OCI-LY3 (cell line): ENCODE data around the gene ACIN1.

Experiments used
- EZH2phosphoT487 ChIP-seq: fragments of 200-600 bp; shearing (Covaris generic); IDR thresholded peaks from 2 replicates; pipeline ENCODE4 v1.6.1; 2018; ENCODE audit warnings: antibody characterized with exemption, mixed run types, low read depth
- TF ChIP-seq, protein P1 (sequence below): fragments of 200-600, 300-600 bp; sonication (generic); IDR thresholded peaks from 2 replicates; pipeline ENCODE4 v1.5.1; 2014; ENCODE audit warnings: antibody characterized with exemption, low read length, low read depth

DNA sequence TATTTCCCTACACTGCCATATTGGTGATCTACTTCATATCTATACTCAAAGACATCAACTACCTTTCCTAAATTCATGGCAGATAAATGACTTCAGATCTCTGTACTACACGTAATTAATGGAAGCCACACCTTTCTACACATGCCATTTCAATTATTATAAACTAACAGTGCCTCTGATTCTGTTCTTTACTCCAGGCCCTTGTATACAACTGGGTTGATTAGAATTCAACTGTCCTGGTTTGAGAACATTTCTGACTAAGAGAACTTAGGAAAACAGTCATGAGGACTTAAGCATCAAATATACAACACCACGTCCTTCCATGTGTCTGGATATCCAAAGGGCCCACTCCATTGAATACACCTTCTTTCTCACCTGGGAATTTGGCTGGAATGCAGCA, 1.8 kb downstream of the ACIN1 start:
- TF ChIP-seq, protein P1, sequence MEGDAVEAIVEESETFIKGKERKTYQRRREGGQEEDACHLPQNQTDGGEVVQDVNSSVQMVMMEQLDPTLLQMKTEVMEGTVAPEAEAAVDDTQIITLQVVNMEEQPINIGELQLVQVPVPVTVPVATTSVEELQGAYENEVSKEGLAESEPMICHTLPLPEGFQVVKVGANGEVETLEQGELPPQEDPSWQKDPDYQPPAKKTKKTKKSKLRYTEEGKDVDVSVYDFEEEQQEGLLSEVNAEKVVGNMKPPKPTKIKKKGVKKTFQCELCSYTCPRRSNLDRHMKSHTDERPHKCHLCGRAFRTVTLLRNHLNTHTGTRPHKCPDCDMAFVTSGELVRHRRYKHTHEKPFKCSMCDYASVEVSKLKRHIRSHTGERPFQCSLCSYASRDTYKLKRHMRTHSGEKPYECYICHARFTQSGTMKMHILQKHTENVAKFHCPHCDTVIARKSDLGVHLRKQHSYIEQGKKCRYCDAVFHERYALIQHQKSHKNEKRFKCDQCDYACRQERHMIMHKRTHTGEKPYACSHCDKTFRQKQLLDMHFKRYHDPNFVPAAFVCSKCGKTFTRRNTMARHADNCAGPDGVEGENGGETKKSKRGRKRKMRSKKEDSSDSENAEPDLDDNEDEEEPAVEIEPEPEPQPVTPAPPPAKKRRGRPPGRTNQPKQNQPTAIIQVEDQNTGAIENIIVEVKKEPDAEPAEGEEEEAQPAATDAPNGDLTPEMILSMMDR = no peak
- no peak for TF ChIP-seq EZH2phosphoT487
